Measurements from ENCODE around the gene CHST3. TPM values are rescaled to one million over a fixed set of nuclear protein-coding genes. Genes with fewer than 3 reads are reported as not detected.
A peak's percentile ranks its signal among the peaks of the same experiment; 100 is the strongest.

The CHST3 gene
- total RNA-seq, 4 donors from 2014 or later: 15.7 to 33.0 (median 20.6) TPM

GRCh38 chr10:71938211-71938610, 26.0 kb upstream of the CHST3 start:
- H3K4me3 ChIP-seq (ENCODE audit: low read depth, poor library complexity, severe bottlenecking): no peak overlapping the region
- TF ChIP-seq CTCF (IDR thresholded peaks at IDR 0.05): no peak
- no peak for TF ChIP-seq POLR2A (IDR thresholded peaks at IDR 0.05)
- 100% methylated on average over 1 of the region's 1 CpG for WGBS, 2 donors
- DNase-seq (ENCODE audit: low spot score in 2 of 2): peak in 1 of 2 donors; percentile 15
- intact Hi-C loops (cut with DNase I; ENCODE audit: low total_unique reads): no loop called here

- no peak overlapping the region for H3K4me3 ChIP-seq (ENCODE audit: low read depth, poor library complexity, severe bottlenecking)
- TF ChIP-seq CTCF (IDR thresholded peaks at IDR 0.05) (no peak), POLR2A (IDR thresholded peaks at IDR 0.05) (no peak)
- DNase-seq (ENCODE audit: low spot score in 2 of 2): peak in 1 of 2 donors; percentile 26
- 88 to 92% methylated on average over 4 of the region's 4 CpGs for WGBS, 2 donors
- intact Hi-C loops (cut with DNase I; ENCODE audit: low total_unique reads): no loop called here
Measured at GRCh38 chr10:71939304-71939703, 24.9 kb upstream of the CHST3 start.

GRCh38 chr10:71939861-71940474, 24.2 kb upstream of the CHST3 start:
- 93 to 98% methylated on average over 26 of the region's 26 CpGs for WGBS, 2 donors
- intact Hi-C loops (cut with DNase I; ENCODE audit: low total_unique reads): no loop called here
- TF ChIP-seq POLR2A (IDR thresholded peaks at IDR 0.05): no peak
- no peak for TF ChIP-seq CTCF (IDR thresholded peaks at IDR 0.05)
- DNase-seq (ENCODE audit: low spot score in 2 of 2): peak in 1 of 2 donors; percentile 10
- no peak overlapping the region for H3K4me3 ChIP-seq (ENCODE audit: low read depth, poor library complexity, severe bottlenecking)

GRCh38 chr10:71940752-71941151, 23.4 kb upstream of the CHST3 start:
- intact Hi-C loops (cut with DNase I; ENCODE audit: low total_unique reads): no loop called here
- no peak for DNase-seq (ENCODE audit: low spot score in 2 of 2)
- TF ChIP-seq CTCF (IDR thresholded peaks at IDR 0.05): no peak
- TF ChIP-seq POLR2A (IDR thresholded peaks at IDR 0.05): no peak
- WGBS, 2 donors: 78 to 80% methylated on average over 4 of the region's 4 CpGs
- H3K4me3 ChIP-seq (ENCODE audit: low read depth, poor library complexity, severe bottlenecking): no peak overlapping the region

- no peak for DNase-seq (ENCODE audit: low spot score in 2 of 2)
- WGBS, 2 donors: 68 to 74% methylated on average over 8 of the region's 8 CpGs
- intact Hi-C loops (cut with DNase I; ENCODE audit: low total_unique reads): no loop called here
- no peak overlapping the region for H3K4me3 ChIP-seq (ENCODE audit: low read depth, poor library complexity, severe bottlenecking)
- TF ChIP-seq CTCF (IDR thresholded peaks at IDR 0.05) (no peak), POLR2A (IDR thresholded peaks at IDR 0.05) (no peak)
Measured at GRCh38 chr10:71941318-71941717, 22.9 kb upstream of the CHST3 start.

Data from lower leg skin (tissue), 4 donors.